Osteocyte (in vitro differentiated cells): ENCODE data around the gene TMEM151B. TPM values are rescaled to one million over a fixed set of nuclear protein-coding genes. Genes with fewer than 3 reads are reported as not detected.

ENCODE experiments used
- DNase-seq: peaks from one replicate; pipeline ENCODE4 v3.0.0; 2021; ENCODE audit warnings: mixed read lengths; ENCODE audit not compliant: unreplicated experiment; ENCODE audit errors: extremely low spot score
- H3K27ac Mint-ChIP-seq: one replicate; pipeline ENCODE4 v1.8.0; 2021; ENCODE audit warnings: mild to moderate bottlenecking, mixed read lengths; ENCODE audit not compliant: unreplicated experiment
- H3K27me3 Mint-ChIP-seq: one replicate; pipeline ENCODE4 v1.8.0; 2021; ENCODE audit warnings: mixed read lengths; ENCODE audit not compliant: unreplicated experiment
- H3K36me3 Mint-ChIP-seq: one replicate; pipeline ENCODE4 v1.8.0; 2021; ENCODE audit warnings: mixed read lengths; ENCODE audit not compliant: unreplicated experiment
- H3K4me1 Mint-ChIP-seq: one replicate; pipeline ENCODE4 v1.8.0; 2021; ENCODE audit warnings: mixed read lengths; ENCODE audit not compliant: unreplicated experiment
- H3K4me3 Mint-ChIP-seq: one replicate; pipeline ENCODE4 v1.8.0; 2021; ENCODE audit warnings: mild to moderate bottlenecking, moderate library complexity, mixed read lengths; ENCODE audit not compliant: unreplicated experiment
- H3K9me3 Mint-ChIP-seq: one replicate; pipeline ENCODE4 v1.8.0; 2021; ENCODE audit warnings: mixed read lengths; ENCODE audit not compliant: unreplicated experiment
- CTCF ChIP-seq: fragments of 200-600 bp; sonication (generic); IDR thresholded peaks from 2 replicates; pipeline ENCODE4 v1.5.0; 2021; ENCODE audit warnings: antibody characterized with exemption, mild to moderate bottlenecking, moderate library complexity
- total RNA-seq: library from RNA; stranded (reverse); gene quantifications from 2 replicates; pipeline ENCODE4 v1.2.1, GENCODE V29; 2021

The TMEM151B gene
- total RNA-seq, 1 donor from 2014 or later: not detected

- DNase-seq: no peak
- peak overlapping the region; percentile 53 for H3K4me3 Mint-ChIP-seq
- no peak overlapping the region for H3K27ac Mint-ChIP-seq
- H3K27me3 Mint-ChIP-seq: peaks cover 49% of the 10 kb centered on the region
- H3K4me1 Mint-ChIP-seq: peaks cover 7% of the 10 kb centered on the region
- TF ChIP-seq CTCF: no peak
- peaks cover 21% of the 10 kb centered on the region for H3K36me3 Mint-ChIP-seq
- no peaks in the 10 kb centered on the region for H3K9me3 Mint-ChIP-seq
Measured at GRCh38 chr6:44298055-44298803, 28.0 kb downstream of the TMEM151B start.

DNA sequence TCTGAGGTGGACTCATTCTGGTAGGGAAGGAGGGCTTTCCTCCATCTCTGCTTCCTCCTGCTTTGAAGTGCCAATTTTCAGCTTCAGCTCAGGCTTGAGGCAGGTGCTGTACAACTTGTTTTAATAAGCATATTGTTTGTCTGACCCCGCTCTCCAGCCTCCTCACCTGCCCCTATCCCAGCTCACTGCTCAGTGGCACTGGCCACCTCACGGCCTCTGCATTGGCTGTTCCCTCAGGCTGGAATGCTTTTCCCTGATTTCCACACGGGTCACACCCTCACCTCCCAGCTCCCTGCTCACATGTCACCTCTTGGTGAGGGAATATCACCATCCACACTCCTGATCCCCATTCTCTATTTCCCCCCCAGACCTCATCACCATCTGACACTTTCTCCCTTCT lies 28.6 kb downstream of the TMEM151B start:
- H3K36me3 Mint-ChIP-seq: peaks cover 28% of the 10 kb centered on the region
- no peak for DNase-seq
- H3K4me3 Mint-ChIP-seq: no peak overlapping the region
- H3K4me1 Mint-ChIP-seq: peaks cover 7% of the 10 kb centered on the region
- no peaks in the 10 kb centered on the region for H3K9me3 Mint-ChIP-seq
- TF ChIP-seq CTCF: no peak
- no peak overlapping the region for H3K27ac Mint-ChIP-seq
- H3K27me3 Mint-ChIP-seq: peaks cover 45% of the 10 kb centered on the region

DNA sequence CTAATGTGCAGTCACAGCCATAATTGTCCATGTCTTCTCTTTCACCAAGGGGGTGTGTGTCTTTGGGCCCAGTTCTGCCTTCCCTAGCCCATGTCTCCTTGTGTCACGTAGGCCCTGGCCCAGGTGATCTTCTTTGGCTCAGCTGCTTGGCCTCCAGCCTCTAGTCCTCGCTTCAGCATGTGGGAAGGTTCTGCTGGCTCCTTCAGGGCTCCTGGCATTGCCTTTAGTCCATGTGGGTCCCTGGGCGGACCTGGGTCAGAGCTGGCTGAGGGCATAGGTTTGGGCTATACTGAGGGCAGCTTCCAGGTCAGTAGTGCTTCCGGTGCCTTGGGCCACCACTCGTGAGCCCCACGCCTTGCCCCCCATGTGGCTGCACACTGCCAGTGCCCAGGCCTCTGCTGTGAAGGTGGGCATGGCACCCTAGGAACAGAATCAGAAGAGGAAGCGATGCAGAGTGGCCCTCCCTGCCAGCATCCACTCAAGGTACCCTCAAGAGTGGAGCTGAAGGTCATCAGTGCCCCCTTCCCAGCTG lies 30.1 kb downstream of the TMEM151B start:
- H3K27me3 Mint-ChIP-seq: peaks cover 34% of the 10 kb centered on the region
- peaks cover 31% of the 10 kb centered on the region for H3K36me3 Mint-ChIP-seq
- TF ChIP-seq CTCF: no peak
- H3K4me1 Mint-ChIP-seq: peaks cover 7% of the 10 kb centered on the region
- no peaks in the 10 kb centered on the region for H3K9me3 Mint-ChIP-seq
- H3K27ac Mint-ChIP-seq: no peak overlapping the region
- DNase-seq: no peak
- H3K4me3 Mint-ChIP-seq: no peak overlapping the region

GRCh38 chr6:44301106-44301505 lies 30.9 kb downstream of the TMEM151B start:
- no peaks in the 10 kb centered on the region for H3K9me3 Mint-ChIP-seq
- no peak overlapping the region for H3K27ac Mint-ChIP-seq
- DNase-seq: no peak
- peaks cover 7% of the 10 kb centered on the region for H3K4me1 Mint-ChIP-seq
- peaks cover 29% of the 10 kb centered on the region for H3K27me3 Mint-ChIP-seq
- no peak overlapping the region for H3K4me3 Mint-ChIP-seq
- TF ChIP-seq CTCF: no peak
- peaks cover 37% of the 10 kb centered on the region for H3K36me3 Mint-ChIP-seq

- Mint-ChIP-seq H3K27me3 (peaks cover 20% of the 10 kb centered on the region), H3K9me3 (no peaks in the 10 kb centered on the region), H3K27ac (no peak overlapping the region), H3K4me1 (peaks cover 7% of the 10 kb centered on the region), H3K36me3 (peaks cover 37% of the 10 kb centered on the region), H3K4me3 (no peak overlapping the region)
- DNase-seq: no peak
- no peak for TF ChIP-seq CTCF
Measured at GRCh38 chr6:44301782-44302564, 31.7 kb downstream of the TMEM151B start.
